ENCODE measurements around the gene SDCCAG8. TPM values are rescaled to one million over a fixed set of nuclear protein-coding genes. Genes with fewer than 3 reads are reported as not detected.

The SDCCAG8 gene
- total RNA-seq, 1 donor = 41.0 TPM

DNA sequence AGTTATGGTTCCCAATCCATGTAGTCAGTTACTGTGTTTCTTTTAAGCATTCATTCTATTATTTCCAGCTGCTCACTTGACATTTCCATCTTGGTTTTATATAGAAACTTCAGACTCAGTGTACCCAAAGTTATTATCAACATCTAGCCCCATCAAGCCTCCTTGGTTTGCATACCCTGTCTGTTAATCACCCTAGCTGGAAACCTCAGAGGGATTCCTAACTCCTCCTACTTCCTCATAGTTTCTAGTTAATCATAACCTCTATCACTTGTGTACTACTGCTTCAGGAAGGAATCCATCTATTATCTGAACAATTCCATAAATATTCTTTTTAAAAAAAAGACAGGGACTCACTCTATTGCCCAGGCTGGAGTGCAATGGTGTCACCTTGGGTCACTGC, 293.3 kb downstream of the SDCCAG8 start:
- TF ChIP-seq CTCF (IDR thresholded peaks at IDR 0.05; ENCODE audit: insufficient read depth, low read depth, low read length) = no peak
- DNase-seq (ENCODE audit: low read depth) = peak; percentile 52
- no peak overlapping the region for H3K4me3 ChIP-seq (ENCODE audit: low read depth, low read length)

Small RNA genes lying within 50 kb of the gene (small RNA-seq; reads per million reads assigned to genes)
- gene MIR4677 = 0.85 reads per million

Other genes starting within 250 kb of the SDCCAG8 start
- 114 and 115 TPM in 2 replicates for gene CEP170, start 760 bp upstream of the SDCCAG8 start, total RNA-seq